VCaP (cell line): ENCODE data around the gene MYBPC2.

Experiments
- H3K27ac ChIP-seq: fragments of 450-650 bp; 2 replicates; pipeline ENCODE4 v1.5.1; 2017
- CTCF ChIP-seq: fragments of 450-650 bp; conservative IDR thresholded peaks from 2 replicates; pipeline ENCODE4 v1.5.1; 2017; ENCODE audit warnings: mild to moderate bottlenecking, moderate library complexity

Gene MYBPC2

GRCh38 chr19:50401605-50402450, 30.9 kb upstream of the MYBPC2 start:
- no peak overlapping the region for H3K27ac ChIP-seq
- TF ChIP-seq CTCF: no peak

- no peak overlapping the region for H3K27ac ChIP-seq
- no peak for TF ChIP-seq CTCF
These were observed 30.0 kb upstream of the MYBPC2 start for GRCh38 chr19:50402544-50403301.

GRCh38 chr19:50406156-50406820, 26.4 kb upstream of the MYBPC2 start:
- no peak overlapping the region for H3K27ac ChIP-seq
- no peak for TF ChIP-seq CTCF

- no peak for TF ChIP-seq CTCF
- no peak overlapping the region for H3K27ac ChIP-seq
These were observed 25.9 kb upstream of the MYBPC2 start for GRCh38 chr19:50406829-50407228.

- no peak for TF ChIP-seq CTCF
- H3K27ac ChIP-seq: no peak overlapping the region
These were observed 23.3 kb upstream of the MYBPC2 start for GRCh38 chr19:50409347-50409746.

- TF ChIP-seq CTCF: no peak
- H3K27ac ChIP-seq: no peak overlapping the region
These were observed 22.6 kb upstream of the MYBPC2 start for GRCh38 chr19:50410109-50410508.

GRCh38 chr19:50412419-50412818, 20.3 kb upstream of the MYBPC2 start:
- no peak for TF ChIP-seq CTCF
- H3K27ac ChIP-seq: no peak overlapping the region
